Measurements from ENCODE around the gene LONP2. TPM values are rescaled to one million over a fixed set of nuclear protein-coding genes. Genes with fewer than 3 reads are reported as not detected.
A peak's percentile ranks its signal among the peaks of the same experiment; 100 is the strongest.

The LONP2 gene
- total and polyA plus RNA-seq, 2 of the 13 experiments (the other 11 are each of a cell fraction or from before 2014, with no cell fraction given), result 39.2 to 63.3 TPM

DNA sequence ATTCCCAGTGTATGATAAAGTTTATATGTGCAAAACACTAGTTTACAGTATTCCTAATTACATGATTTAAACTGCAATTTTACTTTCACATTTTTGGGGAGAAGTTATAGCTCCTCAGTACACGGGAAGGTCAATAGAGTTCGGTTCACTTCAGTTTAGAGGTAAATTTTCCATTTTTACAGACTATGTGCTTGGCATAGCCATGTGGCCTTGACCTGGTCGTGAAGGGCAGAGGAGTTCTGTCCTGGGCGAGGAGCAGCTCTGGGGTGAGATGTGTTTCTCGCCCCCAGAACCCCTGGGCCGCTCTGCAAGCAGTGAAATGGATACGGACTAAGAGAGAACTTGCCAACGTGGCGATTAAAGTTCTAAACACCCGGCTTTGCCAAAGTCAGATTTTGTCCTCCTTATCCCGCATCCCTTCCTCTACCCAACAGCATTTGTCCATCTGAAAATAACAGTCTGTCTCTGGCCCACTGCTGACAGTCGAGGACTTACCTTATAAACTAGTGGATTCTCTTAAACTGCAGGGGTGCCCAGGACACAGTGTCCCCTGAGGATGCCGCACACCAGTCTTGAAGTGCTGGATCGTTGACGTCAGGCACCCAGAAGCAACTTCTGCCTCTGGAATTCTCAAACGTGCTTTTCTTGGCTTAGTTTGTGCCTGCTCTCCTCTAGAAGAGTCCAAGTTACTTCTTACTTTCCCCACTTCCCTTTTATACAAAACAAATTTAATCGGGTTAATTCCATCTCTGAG, 142.6 kb downstream of the LONP2 start (continued):
- TF ChIP-seq MED8 (CRISPR knock-in tag; IDR thresholded peaks at IDR 0.05; ENCODE audit: insufficient replicate concordance) (no peak), ATF5 (CRISPR knock-in tag; IDR thresholded peaks at IDR 0.05; ENCODE audit: low read depth) (no peak), NONO (IDR thresholded peaks at IDR 0.05) (no peak), NONO (CRISPR knock-in tag; conservative IDR thresholded peaks at IDR 0.05) (0 out of 2 replicates have a peak, but pooled peaks have one; percentile 26), ZNF839 (CRISPR knock-in tag; IDR thresholded peaks at IDR 0.05; ENCODE audit: borderline replicate concordance) (no peak), ZBTB38 (CRISPR knock-in tag; IDR thresholded peaks at IDR 0.05) (peak; percentile 70), NR2F1 (CRISPR knock-in tag; IDR thresholded peaks at IDR 0.05) (peak in 1 of 2 experiments; percentile 36; a peak in 1 of 4 replicates), KDM2A (CRISPR knock-in tag; IDR thresholded peaks at IDR 0.05; ENCODE audit: borderline replicate concordance, low read depth) (0 out of 2 replicates have a peak, but pooled peaks have one; percentile 10), TCF12 (IDR thresholded peaks at IDR 0.05) (no peak), TCF12 (CRISPR knock-in tag; IDR thresholded peaks at IDR 0.05) (no peak)

- no peak for FAIRE-seq
- no peak overlapping the region for H3K9ac ChIP-seq (ENCODE audit: insufficient read depth, low read depth, low read length)
- intact Hi-C loops (cut with micrococcal nuclease; ENCODE audit: unreplicated experiment), result no loop called here
- H3K27me3 ChIP-seq (ENCODE audit: control insufficient read depth in 1 of 2, insufficient read depth in 2 of 2, low read length in 2 of 2), result peaks cover 0 to 13% of the 10 kb centered on the region in 2 experiments; a peak in 3 of 5 replicates
- ATAC-seq, result peak; percentile 12; the same call in 1 of the 3 replicates
- no peaks in the 10 kb centered on the region for H4K20me1 ChIP-seq (ENCODE audit: insufficient read depth, low read length)
- no peaks in the 10 kb centered on the region for H3K9me3 ChIP-seq (ENCODE audit: low read length)
- no peak overlapping the region for H3K27ac ChIP-seq (ENCODE audit: extremely low read length, insufficient read depth, low read length)
- POLR2A ChIA-PET, result no interaction called here
- H3K36me3 ChIP-seq (replicated peaks in 1 of 2; ENCODE audit: control insufficient read depth in 1 of 2, insufficient read depth in 2 of 2, low read length in 2 of 2), result no peaks in the 10 kb centered on the region
- H3K4me3 ChIP-seq (replicated peaks in 1 of 3; ENCODE audit: insufficient read depth in 1 of 3, low read depth in 2 of 3, low read length in 3 of 3), result no peak overlapping the region
- TF ChIP-seq ZNF350 (CRISPR knock-in tag; IDR thresholded peaks at IDR 0.05; ENCODE audit: borderline replicate concordance, low read depth) (no peak), ZNF34 (CRISPR knock-in tag; IDR thresholded peaks at IDR 0.05; ENCODE audit: borderline replicate concordance) (0 out of 2 replicates have a peak, but pooled peaks have one; percentile 39), ZNF12 (CRISPR knock-in tag; IDR thresholded peaks at IDR 0.05) (peak; percentile 91)
- H3K4me1 ChIP-seq (ENCODE audit: insufficient read depth, low read length), result peaks cover 60% of the 10 kb centered on the region
- CTCF ChIA-PET (ENCODE audit: low intra/inter-chr PET ratio, low total read pairs), result no interaction called here
- in situ Hi-C loops (cut with HindIII; ENCODE audit: extremely low pct_ligation_motif_present, low pct_unique_long_range_greater_than_20kb), result no loop called here
- 24% methylated on average over 5 of the region's 5 CpGs for WGBS (ENCODE audit: low lambda C conversion rate)
- BruUV-seq (replicated peaks), result no TSS peak
- no peak overlapping the region for H2AFZ ChIP-seq (ENCODE audit: low read length)
- DNase-seq (ENCODE audit: low spot score), result no peak
- no peaks in the 10 kb centered on the region for H3K79me2 ChIP-seq (ENCODE audit: insufficient read depth, low read length)
- H3K4me2 ChIP-seq (ENCODE audit: low read depth, low read length), result peak overlapping the region; percentile 8
These were observed 148.3 kb downstream of the LONP2 start for GRCh38 chr16:48392407-48392806.
